ENCODE measurements around the gene ZNF207.
"Not testable (repeated sequence)": the region's sequence is repeated elsewhere in the genome, so short reads cannot be mapped to it uniquely, and the experiment has no call there.

ZNF207 gene

DNA sequence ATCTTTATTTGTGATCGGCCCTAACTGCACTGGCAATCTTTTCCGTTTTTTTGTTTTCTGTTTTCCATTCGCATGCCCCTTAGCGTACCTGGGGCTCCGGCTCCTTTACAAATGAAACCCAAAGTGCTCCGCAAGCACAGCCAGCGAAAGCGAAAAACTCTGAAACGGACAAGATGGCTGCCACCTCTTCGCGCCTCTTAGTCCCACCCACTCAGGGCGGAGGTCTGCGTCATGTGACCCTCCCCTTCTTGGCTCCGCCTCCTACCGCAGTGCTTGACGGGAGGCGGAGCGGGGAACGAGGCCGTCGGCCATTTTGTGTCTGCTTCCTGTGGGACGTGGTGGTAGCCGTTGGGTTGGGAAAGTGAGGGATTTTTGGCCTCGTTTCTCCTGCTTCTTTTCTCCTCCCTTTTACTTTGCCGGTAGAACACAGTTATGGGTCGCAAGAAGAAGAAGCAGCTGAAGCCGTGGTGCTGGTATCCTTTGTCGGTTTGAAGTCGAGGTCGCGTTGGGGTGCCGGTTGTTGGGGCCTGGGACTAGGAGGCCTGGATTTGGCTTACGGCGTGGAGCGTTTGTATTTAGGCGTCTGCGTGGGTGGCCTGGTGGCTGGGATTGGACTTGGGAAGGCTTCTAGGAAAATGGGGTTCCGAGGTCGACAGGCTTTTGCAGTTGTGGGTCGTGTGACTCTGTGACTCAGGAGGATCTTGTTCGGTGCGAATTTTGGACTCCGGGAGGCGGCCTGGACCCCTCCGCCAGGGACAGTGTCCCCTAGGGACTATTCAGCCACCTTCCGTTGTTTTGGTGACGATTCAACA is at the start of gene ZNF207:
Gene ZNF207, plus strand, starts transcription at position 304 of the 812 bp plus-strand sequence. Its CDS starts 129 bp downstream, at position 433.
- peak; percentile 91 for DNase-seq (ENCODE audit: low read depth in 2 of 2)

DNA sequence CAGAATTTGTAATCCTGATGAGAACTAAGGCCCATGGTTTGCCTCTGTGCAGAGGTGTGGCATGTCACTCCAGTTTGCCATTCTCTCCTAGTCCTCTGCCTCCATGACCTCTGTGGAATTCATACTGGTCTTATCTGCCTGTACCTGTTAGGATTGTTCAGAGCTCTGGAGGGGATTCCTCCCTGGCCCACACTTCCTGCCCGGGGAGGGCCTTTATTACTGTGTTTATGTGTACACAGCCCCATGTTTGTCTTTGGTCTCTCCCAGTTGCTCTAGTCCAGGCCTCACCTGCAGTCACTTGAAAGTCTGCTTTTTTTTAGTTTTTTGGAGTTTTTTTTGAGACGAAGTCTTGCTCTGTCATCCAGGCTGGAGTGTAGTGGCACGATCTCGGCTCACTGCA is 47.9 kb upstream of the ZNF207 start:
- no peak for DNase-seq (ENCODE audit: low read depth in 2 of 2)

DNA sequence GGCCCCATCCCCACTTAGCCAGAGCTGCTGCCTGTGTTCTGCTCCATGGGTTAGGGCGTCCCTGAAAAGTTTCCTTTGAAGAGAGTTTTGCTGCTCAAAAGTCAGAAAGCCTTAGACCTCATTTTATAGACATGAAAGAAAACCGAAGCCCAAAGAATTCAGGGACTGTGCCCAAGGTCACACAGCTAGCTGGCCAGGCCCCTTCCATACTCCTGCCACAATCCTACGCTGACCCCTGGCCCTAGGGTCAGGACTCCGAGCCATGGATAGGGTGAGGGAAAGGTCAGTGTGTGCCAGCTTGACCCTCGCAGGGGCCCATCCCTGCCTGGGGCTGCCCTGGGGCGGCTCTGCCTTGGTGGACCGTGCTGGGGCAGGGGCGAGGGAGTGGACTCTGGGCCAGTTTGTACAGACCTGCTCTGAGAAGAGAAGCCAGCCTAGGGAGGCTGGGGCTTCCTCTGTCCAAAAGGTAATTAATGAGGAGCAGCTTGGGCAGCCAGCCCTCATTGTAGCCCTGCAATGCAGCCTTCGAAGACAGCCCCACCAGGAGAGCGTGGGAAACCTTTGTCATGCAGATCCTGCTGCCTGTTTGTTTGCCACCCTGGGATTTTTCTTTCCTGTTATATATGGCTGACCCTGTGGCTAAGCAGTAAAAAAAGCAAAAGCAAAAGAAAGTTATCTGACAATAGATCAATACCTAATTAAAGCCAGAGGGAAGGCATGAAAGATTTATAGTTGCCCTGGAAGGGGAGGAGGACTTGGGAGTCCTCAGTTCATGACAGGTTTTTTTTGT is 46.9 kb upstream of the ZNF207 start:
- DNase-seq (ENCODE audit: low read depth in 2 of 2): no peak

DNA sequence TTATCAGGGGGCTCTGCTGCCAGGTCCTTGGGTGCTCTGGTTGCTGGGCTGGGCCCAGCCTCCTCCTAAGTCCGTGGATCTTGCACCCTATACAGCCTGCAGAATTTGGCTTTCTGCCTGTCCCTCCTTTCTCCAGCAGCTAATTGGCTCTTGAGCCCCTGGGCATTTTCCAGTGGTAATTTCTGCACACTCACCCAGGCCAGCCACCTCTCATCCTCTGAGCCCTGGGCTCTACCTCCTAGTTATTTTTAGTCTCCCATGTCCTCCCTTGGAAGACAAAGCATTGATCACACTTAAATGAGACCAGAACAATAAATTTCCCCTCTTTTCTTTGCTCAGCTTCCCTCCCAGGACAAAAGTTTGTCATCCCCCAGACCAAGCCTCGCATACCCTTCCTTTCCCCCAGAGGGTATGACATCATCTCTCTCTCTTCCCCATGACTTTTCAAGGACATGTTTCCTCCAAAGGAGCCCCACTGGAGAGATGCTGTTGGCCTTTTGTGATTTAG is 46.1 kb upstream of the ZNF207 start:
- DNase-seq (ENCODE audit: low read depth in 2 of 2): no peak

DNA sequence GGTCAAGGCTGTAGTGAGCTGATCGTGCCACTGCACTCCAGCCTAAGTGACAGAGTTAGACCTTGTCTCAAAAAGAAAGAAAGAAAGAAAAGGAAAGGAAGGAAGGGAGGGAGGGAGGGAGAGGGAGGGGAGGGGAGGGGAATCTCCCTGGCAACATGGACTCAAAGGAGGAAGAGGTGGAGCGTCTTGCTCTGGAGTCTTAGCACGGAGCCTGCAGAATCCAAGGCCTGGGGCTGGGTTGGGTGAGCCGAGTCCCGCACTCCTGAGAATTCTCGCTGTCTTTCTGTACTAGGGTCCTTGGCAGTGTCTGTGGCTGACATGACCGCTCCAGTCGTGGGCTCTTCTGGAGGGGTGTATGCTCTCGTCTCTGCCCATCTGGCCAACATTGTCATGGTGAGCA is 44.9 kb upstream of the ZNF207 start:
- DNase-seq (ENCODE audit: low read depth in 2 of 2): no peak

DNA sequence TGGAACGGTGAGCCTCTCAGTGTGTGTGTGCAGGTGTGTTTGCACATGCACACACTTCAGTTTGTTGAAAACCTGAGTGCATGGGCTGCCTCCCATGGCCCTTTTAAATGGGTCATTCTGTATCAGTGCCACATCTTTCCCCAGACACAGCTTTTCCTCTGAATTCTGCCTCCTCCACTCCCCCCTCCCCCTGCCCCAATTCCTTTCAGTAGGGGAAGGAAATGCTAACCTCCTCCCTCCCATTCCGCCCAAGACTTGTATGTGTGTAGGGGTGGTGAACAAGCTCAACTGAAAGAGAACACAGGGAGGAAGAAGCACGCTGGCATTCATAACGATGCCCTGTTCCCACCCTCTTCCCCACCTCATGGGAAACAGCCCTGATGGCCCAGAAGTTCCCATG is 42.3 kb upstream of the ZNF207 start:
- no peak for DNase-seq (ENCODE audit: low read depth in 2 of 2)

DNA sequence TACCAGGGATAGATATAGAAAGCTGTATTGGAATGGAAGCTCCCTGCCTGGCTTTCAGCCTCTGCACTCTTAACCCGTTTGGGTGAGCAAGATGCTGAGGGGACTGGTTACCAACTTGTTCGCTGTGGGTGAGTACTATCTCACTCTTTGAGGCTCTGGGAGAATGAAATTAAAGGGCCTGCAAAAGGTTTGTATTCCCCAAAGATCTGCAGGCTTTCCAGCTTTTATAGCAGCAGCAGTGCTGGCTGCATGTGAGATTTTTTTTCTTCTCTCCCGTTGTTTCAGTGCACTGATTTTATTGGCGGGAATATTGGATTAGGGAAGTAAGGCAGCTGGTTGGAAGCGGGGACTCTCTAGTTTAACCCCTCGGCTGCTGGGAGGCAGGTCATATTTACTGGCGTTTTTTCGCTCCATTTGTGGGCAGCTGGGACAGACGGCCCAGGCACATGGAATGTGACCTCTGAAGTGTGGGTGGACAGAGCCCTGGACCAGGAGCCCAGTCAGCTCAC is 38.9 kb upstream of the ZNF207 start:
- no peak for DNase-seq (ENCODE audit: low read depth in 2 of 2)

DNA sequence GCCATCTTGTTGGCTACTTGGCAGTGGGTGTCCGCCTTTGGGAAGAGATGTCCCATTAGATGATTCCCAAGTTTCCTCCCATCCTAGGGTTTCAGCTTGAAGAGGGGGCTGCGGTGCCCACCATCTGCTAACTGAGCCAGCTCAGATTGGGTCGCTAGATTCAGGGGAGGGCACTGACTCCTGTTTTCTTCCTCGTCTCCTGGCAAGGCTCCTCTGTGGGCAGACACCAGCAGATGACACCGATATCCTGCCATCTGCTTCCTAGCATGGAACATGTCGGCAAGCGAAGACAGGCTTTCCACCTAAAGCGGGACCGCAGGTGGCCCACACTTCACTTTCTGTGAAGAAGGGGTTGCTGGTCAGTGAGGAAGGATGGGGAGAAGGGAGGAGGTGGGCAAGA is 35.3 kb upstream of the ZNF207 start:
- no peak for DNase-seq (ENCODE audit: low read depth in 2 of 2)

DNA sequence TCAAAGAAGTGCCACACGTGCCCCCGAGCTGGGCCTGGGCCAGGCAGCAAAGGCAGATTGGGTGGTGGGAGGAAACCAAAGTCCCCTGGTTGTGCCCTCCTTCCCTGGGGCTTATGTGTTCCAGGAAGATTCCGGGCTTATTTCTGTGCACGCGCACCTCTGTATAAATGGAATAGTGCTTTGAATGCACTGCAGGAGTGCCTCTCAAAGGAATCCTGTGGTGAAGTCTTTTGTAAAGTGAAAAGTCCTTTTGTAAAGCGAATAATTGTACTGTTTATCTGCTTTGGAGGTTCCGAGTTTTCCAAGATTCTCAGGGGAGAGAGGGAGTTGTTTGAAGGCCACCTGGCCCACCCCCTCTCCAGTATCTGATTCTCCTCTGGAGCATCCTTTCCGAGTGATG is 34.8 kb upstream of the ZNF207 start:
- DNase-seq (ENCODE audit: low read depth in 2 of 2): no peak

DNA sequence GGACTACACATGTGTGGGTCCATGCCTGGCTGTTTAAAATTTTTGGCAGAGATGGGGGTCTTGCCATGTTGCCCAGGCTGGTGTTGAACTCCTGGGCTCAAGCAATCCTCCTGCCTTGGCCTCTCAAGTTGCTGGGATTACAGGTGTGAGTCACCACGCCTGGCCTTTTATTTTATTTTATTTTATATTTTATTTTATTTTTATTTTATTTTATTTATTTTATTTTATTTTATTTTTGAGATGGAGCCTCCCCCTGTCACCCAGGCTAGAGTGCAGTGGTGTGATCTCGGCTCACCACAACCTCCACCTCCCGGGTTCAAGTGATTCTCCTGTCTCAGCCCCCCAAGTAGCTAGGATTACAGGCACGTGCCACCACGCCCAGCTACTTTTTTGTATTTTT is 33.3 kb upstream of the ZNF207 start:
- DNase-seq (ENCODE audit: low read depth in 2 of 2): not testable (repeated sequence)

DNA sequence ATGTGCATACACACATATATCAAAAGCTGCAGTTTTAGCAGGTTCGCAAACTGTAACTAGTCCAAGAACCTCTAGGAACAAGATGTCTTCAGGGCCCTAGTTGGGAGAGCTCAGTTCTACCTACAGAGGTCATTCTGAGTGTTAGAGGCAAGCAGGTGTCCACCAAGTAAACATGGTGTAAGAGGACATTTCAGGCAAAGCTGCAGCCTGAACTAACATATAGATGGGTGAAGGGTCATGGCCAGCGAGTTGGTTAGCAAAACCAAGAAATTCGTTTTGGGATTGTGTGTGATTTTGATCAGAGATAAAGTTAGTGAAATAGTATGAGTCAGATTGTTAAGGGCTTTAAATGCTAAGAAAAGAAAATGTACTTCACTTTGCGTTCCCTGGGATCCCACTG is 32.6 kb upstream of the ZNF207 start:
- no peak for DNase-seq (ENCODE audit: low read depth in 2 of 2)

DNA sequence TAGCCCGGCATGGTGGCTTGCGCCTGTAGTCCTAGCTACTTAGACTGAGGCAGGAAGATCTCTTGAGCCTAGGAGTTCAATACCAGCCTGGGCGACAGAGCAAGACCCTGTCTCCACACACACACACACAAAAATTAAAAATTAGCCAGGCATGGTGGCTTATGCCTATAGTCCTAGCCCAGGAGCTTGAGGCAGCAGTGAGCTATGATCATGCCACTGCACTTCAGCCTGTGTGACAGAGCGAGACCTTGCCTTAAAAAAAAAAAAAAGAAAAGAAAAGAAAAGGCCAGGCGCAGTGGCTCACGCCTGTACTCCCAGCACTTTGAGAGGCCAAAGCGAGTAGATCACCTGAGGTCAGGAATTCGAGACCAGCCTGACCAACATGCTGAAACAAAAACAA is 31.9 kb upstream of the ZNF207 start:
- DNase-seq (ENCODE audit: low read depth in 2 of 2): no peak

DNA sequence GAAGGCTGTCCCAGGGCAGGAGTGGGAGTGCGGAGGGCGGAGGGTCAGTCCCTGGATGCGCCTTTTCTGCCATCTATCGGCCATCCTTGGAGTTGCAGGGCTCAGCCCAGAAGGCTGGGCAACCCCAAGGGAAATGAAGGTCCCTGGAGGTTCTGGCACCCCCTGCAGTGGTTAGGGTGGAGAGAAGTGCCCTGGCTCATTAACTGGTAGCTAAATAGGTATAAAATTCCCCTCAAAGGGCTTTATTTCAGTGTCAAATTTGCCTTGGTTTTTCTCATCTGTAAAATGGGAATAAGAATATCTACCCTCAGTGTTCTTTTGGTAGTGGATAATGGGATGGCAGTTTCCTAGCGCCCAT is 30.4 kb upstream of the ZNF207 start:
- peak; percentile 50 to 54 for DNase-seq (ENCODE audit: low read depth in 2 of 2)

DNA sequence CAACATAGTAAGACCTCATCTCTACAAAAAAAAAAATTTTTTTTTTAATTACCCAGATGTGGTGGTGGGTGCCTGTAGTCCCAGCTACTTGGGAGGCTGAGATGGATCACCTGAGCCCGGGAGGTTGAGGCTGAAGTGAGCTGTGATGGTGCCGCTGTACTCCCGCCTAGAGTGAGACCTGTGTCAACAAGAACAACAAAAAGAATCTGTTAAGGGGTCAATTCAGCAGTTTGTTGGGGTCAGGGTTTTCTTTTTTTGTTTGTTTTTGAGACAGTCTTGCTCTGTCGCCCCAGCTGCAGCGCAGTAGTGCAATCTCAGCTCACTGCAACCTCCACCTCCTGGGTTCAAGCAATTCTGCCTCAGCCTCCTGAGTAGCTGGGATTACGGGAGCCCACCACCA is 29.9 kb upstream of the ZNF207 start:
- DNase-seq (ENCODE audit: low read depth in 2 of 2): not testable (repeated sequence)

DNA sequence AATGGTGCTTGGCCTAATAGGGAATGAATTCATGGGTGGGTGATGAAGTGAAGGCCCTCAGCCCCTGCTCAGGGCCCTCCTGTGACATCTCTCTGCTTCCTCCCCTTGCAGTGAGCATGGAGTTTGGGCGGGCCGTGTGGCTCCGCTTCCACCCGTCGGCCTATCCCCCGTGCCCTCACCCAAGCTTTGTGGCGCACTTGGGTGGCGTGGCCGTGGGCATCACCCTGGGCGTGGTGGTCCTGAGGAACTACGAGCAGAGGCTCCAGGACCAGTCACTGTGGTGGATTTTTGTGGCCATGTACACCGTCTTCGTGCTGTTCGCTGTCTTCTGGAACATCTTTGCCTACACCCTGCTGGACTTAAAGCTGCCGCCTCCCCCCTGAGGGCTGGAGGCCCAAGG is 29.1 kb upstream of the ZNF207 start:
- DNase-seq (ENCODE audit: low read depth in 2 of 2): no peak

DNA sequence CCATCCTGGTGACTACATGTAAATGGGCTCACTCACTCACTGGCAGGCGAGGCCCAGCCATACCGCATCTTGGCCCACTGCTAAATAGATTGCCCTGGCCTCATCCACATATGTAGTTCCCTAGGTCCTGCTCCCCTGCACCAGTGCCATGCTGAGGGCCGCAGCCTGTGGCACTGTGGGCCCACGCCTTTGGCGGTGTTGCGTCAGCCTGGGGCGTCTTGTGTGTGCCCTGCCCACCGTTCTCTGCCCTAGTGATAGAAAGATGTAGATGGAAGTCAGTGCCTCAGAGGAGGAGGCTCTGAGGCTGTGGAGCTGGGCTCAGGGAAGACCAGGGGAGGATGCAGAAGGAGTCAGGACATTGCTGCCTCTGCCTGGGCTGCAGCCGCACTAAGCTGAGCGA is 26.9 kb upstream of the ZNF207 start:
- DNase-seq (ENCODE audit: low read depth in 2 of 2): no peak

DNA sequence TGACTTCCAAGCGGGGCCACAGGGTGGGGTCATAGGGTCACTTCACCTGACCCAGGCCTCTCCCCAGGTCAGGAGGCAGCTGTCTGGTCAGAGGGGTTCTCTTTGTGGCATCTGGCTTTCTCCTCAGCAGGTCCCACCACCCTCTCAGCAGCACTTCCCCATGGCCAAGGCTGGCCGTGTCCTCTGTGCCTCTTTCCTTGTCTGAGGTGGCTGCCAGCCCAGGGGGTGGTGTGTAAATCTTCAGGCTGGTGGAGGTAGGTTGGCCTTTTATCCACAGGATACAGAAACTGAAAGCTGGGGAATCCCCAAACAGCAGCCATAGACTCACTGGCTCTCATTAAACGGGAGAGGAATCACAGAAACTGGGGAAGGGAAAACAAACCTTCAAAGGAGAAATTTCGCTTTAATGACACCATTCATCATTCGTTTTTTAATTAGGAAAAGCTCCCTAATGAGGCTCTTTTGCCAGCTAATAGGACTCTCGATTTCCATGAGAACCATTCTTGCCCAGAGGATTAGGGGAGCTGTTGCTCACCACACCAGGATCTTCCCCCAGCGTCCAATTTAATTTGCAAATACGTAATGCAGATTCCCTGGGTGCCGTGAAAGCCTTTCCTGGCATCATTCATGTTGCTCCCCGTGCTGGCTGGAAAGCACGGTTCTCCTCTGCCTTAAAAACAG is 26.0 kb upstream of the ZNF207 start:
- DNase-seq (ENCODE audit: low read depth in 2 of 2): peak in 1 of 2 donors; percentile 15

DNA sequence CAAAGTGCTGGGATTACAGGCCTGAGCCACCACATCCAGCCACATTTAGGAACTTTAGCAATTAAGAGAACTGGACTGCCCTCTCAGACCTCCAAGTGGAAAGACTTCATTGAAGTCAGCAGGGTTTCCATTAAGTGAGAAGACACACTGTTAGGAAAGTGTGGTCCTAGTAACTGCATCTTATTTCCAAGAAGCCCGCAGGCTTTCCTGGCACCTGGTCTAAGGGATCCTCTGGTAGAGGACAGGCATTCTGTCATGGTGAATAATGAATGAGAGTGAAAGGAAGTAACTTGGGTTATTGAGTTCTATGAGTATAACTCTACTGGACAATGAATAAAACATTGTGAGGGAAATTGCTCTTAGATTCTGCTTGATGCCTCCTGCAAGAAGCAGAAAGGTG is 22.0 kb upstream of the ZNF207 start:
- no peak for DNase-seq (ENCODE audit: low read depth in 2 of 2)

DNA sequence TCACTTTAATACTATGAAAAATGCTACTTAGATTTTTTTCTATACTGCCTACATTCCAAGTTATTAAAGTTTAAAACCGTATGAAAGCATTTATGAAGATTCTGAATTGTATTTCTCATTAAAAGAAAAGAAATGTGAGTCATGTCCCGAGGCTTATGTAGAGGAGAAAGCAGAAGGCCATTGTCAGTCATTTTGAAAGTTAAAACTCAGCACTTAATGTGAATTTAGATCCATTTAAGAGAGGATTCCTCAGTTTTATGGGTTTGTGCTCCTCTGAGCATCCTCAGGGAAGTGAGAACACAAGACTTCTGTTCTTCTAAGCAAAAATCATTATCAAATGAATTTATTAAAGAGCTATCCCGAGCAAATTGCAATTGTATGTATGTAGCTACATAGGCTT is 19.8 kb upstream of the ZNF207 start:
- no peak for DNase-seq (ENCODE audit: low read depth in 2 of 2)

DNA sequence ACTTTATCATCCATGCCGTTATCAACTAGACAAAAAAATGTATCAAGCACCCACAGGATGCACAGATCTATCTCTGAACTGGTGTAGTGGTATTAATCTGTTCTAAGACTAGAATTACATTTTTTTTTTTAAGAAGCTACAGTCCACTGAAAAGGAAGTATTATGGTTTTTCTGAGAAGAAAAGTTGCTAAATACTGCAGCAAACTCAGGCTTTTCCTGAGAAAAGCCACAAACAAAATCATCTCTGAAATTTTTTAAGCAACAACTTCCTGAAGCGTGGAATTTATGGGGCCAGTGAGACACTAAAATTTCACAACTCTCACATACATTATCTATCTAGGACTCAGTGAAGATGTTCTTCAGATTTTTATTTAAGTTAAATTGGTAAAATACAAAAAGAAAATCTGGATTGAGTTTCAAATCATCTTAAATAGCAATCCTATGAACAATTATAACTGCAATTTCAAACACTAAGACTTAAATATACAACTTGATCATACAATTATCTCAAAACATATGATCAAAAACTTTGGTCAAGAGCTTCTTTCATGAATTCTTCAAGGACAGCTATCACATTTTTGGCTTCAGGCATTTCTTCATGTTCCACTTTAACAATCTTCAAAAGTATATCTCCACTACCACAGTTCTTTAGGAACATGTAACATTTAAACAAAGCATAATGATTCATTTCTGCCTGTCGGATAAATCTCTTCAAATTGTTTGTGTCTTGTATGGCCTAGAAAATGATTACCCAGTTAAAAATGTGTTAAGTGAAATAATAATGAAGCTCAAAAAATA is 18.5 kb upstream of the ZNF207 start:
- DNase-seq (ENCODE audit: low read depth in 2 of 2): no peak

DNA sequence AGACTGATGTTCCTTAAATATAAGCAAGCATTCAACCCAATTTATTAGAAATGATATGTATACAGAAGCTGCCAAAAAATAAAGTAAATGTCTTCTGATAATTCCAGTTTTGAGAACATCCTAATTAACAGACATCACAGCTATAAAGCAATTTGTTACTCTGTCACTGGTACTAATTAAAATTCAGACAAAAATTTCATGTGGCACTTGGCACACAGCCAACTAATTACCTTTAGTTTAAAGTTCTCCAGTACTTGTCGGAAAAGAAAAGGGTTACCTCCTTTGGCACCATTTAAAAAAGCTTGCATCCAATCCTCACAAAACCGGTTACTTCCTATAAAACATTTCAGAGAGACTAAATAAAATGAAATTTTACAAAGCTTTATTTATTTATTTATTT is 16.8 kb upstream of the ZNF207 start:
- DNase-seq (ENCODE audit: low read depth in 2 of 2): no peak

Measured in activated CD8-positive, alpha-beta memory T cell treated with anti-CD3 and anti-CD28 coated beads for 4 hours (primary cell).